ENCODE data around the gene FAM83G.
"Not testable (repeated sequence)": the region's sequence is repeated elsewhere in the genome, so short reads cannot be mapped to it uniquely, and the experiment has no call there.

GRCh38 chr17:19021011-19021621 lies 16.6 kb upstream of the FAM83G start:
- TF ChIP-seq EZH2 (IDR thresholded peaks at IDR 0.05; ENCODE audit: low read length, missing control alignments); CTCF (conservative IDR thresholded peaks at IDR 0.05 in 1 of 2, IDR thresholded peaks at IDR 0.05 in 1 of 2; ENCODE audit: low read depth in 1 of 2, low read length in 2 of 2): not testable (repeated sequence)

All from fibroblast of lung (primary cell).